GM12872 (cell line): ENCODE measurements around the gene DACT2.

Source experiments
- CTCF ChIP-seq: IDR thresholded peaks from 3 replicates; pipeline ENCODE4 v1.5.1; 2011; ENCODE audit warnings: low read depth, mild to moderate bottlenecking, low read length, moderate library complexity; ENCODE audit not compliant: insufficient read depth

Gene DACT2

GRCh38 chr6:168309997-168310396, 9.6 kb downstream of the DACT2 start:
- no peak for TF ChIP-seq CTCF

- no peak for TF ChIP-seq CTCF
Observed at GRCh38 chr6:168309183-168309582, 10.4 kb downstream of the DACT2 start.

- TF ChIP-seq CTCF: no peak
Observed at GRCh38 chr6:168308390-168309144, 11.0 kb downstream of the DACT2 start.

GRCh38 chr6:168307695-168308021, 11.9 kb downstream of the DACT2 start:
- TF ChIP-seq CTCF: no peak

- TF ChIP-seq CTCF: no peak
Observed at GRCh38 chr6:168307015-168307694, 12.4 kb downstream of the DACT2 start.

- TF ChIP-seq CTCF: no peak
Observed at GRCh38 chr6:168305863-168306262, 13.7 kb downstream of the DACT2 start.

GRCh38 chr6:168305096-168305749, 14.4 kb downstream of the DACT2 start:
- no peak for TF ChIP-seq CTCF
